Ureter (tissue), 1 donor: ENCODE measurements around the gene SNRNP40. TPM values are rescaled to one million over a fixed set of nuclear protein-coding genes. Genes with fewer than 3 reads are reported as not detected.
"Not testable (repeated sequence)": the region's sequence is repeated elsewhere in the genome, so short reads cannot be mapped to it uniquely, and the experiment has no call there.

Experiments
- DNase-seq: peaks from one replicate; pipeline ENCODE4 v3.0.0-alpha.2; 2020; ENCODE audit warnings: low spot score
- total RNA-seq: library from RNA; stranded (reverse); gene quantifications from one replicate; pipeline ENCODE4 v1.2.4, GENCODE V29; 2023
- donor health status: DM: yes; HTN: yes; CAD: no.

SNRNP40 gene
- 67.6 TPM for total RNA-seq

GRCh38 chr1:31296486-31297276 lies at the start of gene SNRNP40, which contains the start of gene ZCCHC17:
Gene SNRNP40, minus strand, starts transcription at chr1:31296788. Its CDS starts 37 bp downstream, at chr1:31296751.
Gene ZCCHC17, plus strand, starts transcription at chr1:31297032. Its CDS starts 13,067 bp downstream, at chr1:31310099.
- peak; percentile 97 for DNase-seq

GRCh38 chr1:31345635-31346034 lies 49.0 kb upstream of the SNRNP40 start:
- no peak for DNase-seq

GRCh38 chr1:31344503-31344902 lies 47.9 kb upstream of the SNRNP40 start:
- DNase-seq = no peak

GRCh38 chr1:31336687-31337467 lies 40.3 kb upstream of the SNRNP40 start:
- DNase-seq = no peak

- no peak for DNase-seq
Measured at GRCh38 chr1:31335007-31335406, 38.4 kb upstream of the SNRNP40 start.

GRCh38 chr1:31327381-31327780 lies 30.8 kb upstream of the SNRNP40 start:
- DNase-seq = no peak

- no peak for DNase-seq
Measured at GRCh38 chr1:31326461-31326860, 29.9 kb upstream of the SNRNP40 start.

- no peak for DNase-seq
Measured at GRCh38 chr1:31324992-31325391, 28.4 kb upstream of the SNRNP40 start.

GRCh38 chr1:31324093-31324492 lies 27.5 kb upstream of the SNRNP40 start:
- DNase-seq = no peak

GRCh38 chr1:31318146-31318545 lies 21.6 kb upstream of the SNRNP40 start:
- DNase-seq = no peak

- no peak for DNase-seq
Measured at GRCh38 chr1:31315902-31316301, 19.3 kb upstream of the SNRNP40 start.

GRCh38 chr1:31310198-31310597 lies 13.6 kb upstream of the SNRNP40 start:
- no peak for DNase-seq

GRCh38 chr1:31308036-31308435 lies 11.4 kb upstream of the SNRNP40 start:
- DNase-seq = no peak

GRCh38 chr1:31306278-31306677 lies 9.7 kb upstream of the SNRNP40 start:
- DNase-seq = no peak

GRCh38 chr1:31302709-31303441 lies 6.3 kb upstream of the SNRNP40 start:
- no peak for DNase-seq

- no peak for DNase-seq
Measured at GRCh38 chr1:31300193-31300592, 3.6 kb upstream of the SNRNP40 start.

GRCh38 chr1:31299365-31299764 lies 2.8 kb upstream of the SNRNP40 start:
- DNase-seq = no peak

GRCh38 chr1:31297277-31298247 lies 974 bp upstream of the SNRNP40 start:
- no peak for DNase-seq

- no peak for DNase-seq
Measured at GRCh38 chr1:31295874-31296485, 608 bp downstream of the SNRNP40 start.

GRCh38 chr1:31289021-31289420 lies 7.6 kb downstream of the SNRNP40 start:
- no peak for DNase-seq

- not testable (repeated sequence) for DNase-seq
Measured at GRCh38 chr1:31287791-31288190, 8.8 kb downstream of the SNRNP40 start.
